GM12878 (cell line): ENCODE data around the gene P4HA1. TPM values are rescaled to one million over a fixed set of nuclear protein-coding genes. Genes with fewer than 3 reads are reported as not detected.

Experiments
- ATAC-seq: fragments of 200-7000 bp; cut with Tn5 transposase; 3 replicates; pipeline ENCODE4 v1.9.1; 2020; ENCODE audit warnings: mild to moderate bottlenecking, moderate library complexity
- BruUV-seq: library from RNA; stranded (reverse); fragments of 400-500 nt; replicated peaks from 2 replicates; lab custom pipeline; 2021; lab: Mats Ljungman, UMichigan
- CTCF ChIA-PET: fragments of 300-600 bp; sonication (Branson Sonifier 250); formaldehyde crosslinking; extraction: SDS; loops from one replicate; lab custom pipeline; 2021; ENCODE audit warnings: inconsistent platforms; lab: Yijun Ruan, JAX
- POLR2A ChIA-PET: fragments of 350-600 bp; formaldehyde crosslinking; extraction: SDS; loops from one replicate; lab custom pipeline; 2021; ENCODE audit warnings: inconsistent platforms; lab: Charles Lee
- RAD21 ChIA-PET: fragments of 300-600 bp; sonication (Branson Sonifier 250); formaldehyde crosslinking; loops from one replicate; lab custom pipeline; 2023; ENCODE audit warnings: antibody characterized with exemption; ENCODE audit not compliant: unreplicated experiment; lab: Charles Lee
- SMC1A ChIA-PET: fragments of 300-600 bp; sonication (Branson Sonifier 250); formaldehyde crosslinking; loops from one replicate; lab custom pipeline; 2023; ENCODE audit not compliant: unreplicated experiment, uncharacterized antibody; lab: Charles Lee
- DNase-seq: peaks from one replicate; pipeline ENCODE4 v3.0.0-alpha.2; 2011; ENCODE audit warnings: low read depth, low spot score
- FAIRE-seq: peaks from 3 replicates; lab custom pipeline; 2011; peaks lifted over from hg19 to GRCh38; lab: Jason Lieb, UNC
- H2AFZ ChIP-seq: 2 replicates; pipeline ENCODE4 v1.6.0; 2011; ENCODE audit warnings: low read depth, low read length, control low read depth; ENCODE audit not compliant: control insufficient read depth
- H3K27ac ChIP-seq: 2 replicates; pipeline ENCODE4 v1.5.1; 2011; ENCODE audit warnings: control low read depth; ENCODE audit not compliant: control insufficient read depth, insufficient read depth
- H3K27me3 ChIP-seq, 2 experiments: replicated peaks in 1 of 2; 2 replicates each; pipeline versions ENCODE4 v1.6.0 to v1.6.1; 2011; ENCODE audit warnings: low read length in 1 of 2; ENCODE audit not compliant: control insufficient read depth in 2 of 2, insufficient read depth in 2 of 2
- H3K36me3 ChIP-seq, 2 experiments: 2 replicates each; pipeline ENCODE4 v1.5.1; 2011; ENCODE audit warnings: low read length in 1 of 2; ENCODE audit not compliant: control insufficient read depth in 2 of 2, insufficient read depth in 2 of 2
- H3K4me1 ChIP-seq: 2 replicates; pipeline ENCODE4 v1.6.1; 2011; ENCODE audit warnings: mild to moderate bottlenecking, low read length, moderate library complexity, mixed read lengths; ENCODE audit not compliant: control insufficient read depth, insufficient read depth
- H3K4me2 ChIP-seq: 2 replicates; pipeline ENCODE4 v1.6.0; 2011; ENCODE audit warnings: control low read depth; ENCODE audit not compliant: control insufficient read depth, insufficient read depth
- H3K4me3 ChIP-seq: fragments of 200-600 bp; sonication (generic); 2 replicates; pipeline ENCODE4 v1.5.1; 2016
- H3K79me2 ChIP-seq: 2 replicates; pipeline ENCODE4 v1.6.0; 2011; ENCODE audit warnings: low read length; ENCODE audit not compliant: control insufficient read depth, insufficient read depth
- H3K9ac ChIP-seq: 2 replicates; pipeline ENCODE4 v1.8.0; 2011; ENCODE audit warnings: low read length, control low read depth, mixed read lengths; ENCODE audit not compliant: control insufficient read depth, insufficient read depth
- H3K9me3 ChIP-seq: replicated peaks from 3 replicates; pipeline ENCODE4 v1.5.1; 2011; ENCODE audit warnings: mild to moderate bottlenecking, low read length; ENCODE audit not compliant: control insufficient read depth, insufficient read depth
- H4K20me1 ChIP-seq: 2 replicates; pipeline ENCODE4 v1.6.0; 2011; ENCODE audit not compliant: control insufficient read depth, insufficient read depth
- ATF3 ChIP-seq: IDR thresholded peaks from 2 replicates; pipeline ENCODE4 v1.6.1; 2011; ENCODE audit warnings: low read depth, mild to moderate bottlenecking, low read length, moderate library complexity, borderline replicate concordance; ENCODE audit errors: extremely low read depth
- ATF7 ChIP-seq: fragments of 450-650 bp; IDR thresholded peaks from 2 replicates; pipeline ENCODE4 v1.6.1; 2016; ENCODE audit warnings: low read depth, mild to moderate bottlenecking
- CHD2 ChIP-seq: IDR thresholded peaks from 2 replicates; pipeline ENCODE4 v1.6.1; 2011; ENCODE audit warnings: low read depth, low read length, improper control_type of control experiment, borderline replicate concordance
- ELK1 ChIP-seq: IDR thresholded peaks from 2 replicates; pipeline ENCODE4 v1.6.1; 2012; ENCODE audit warnings: low read depth, low read length, improper control_type of control experiment
- GATAD2B ChIP-seq: fragments of 450-650 bp; conservative IDR thresholded peaks from 2 replicates; pipeline ENCODE4 v1.6.1; 2017; ENCODE audit warnings: low read depth, mild to moderate bottlenecking, moderate library complexity
- HDGF ChIP-seq: fragments of 450-650 bp; IDR thresholded peaks from 2 replicates; pipeline ENCODE4 v1.6.1; 2016; ENCODE audit warnings: antibody characterized with exemption
- IRF4 ChIP-seq: IDR thresholded peaks from 2 replicates; pipeline ENCODE4 v1.6.1; 2011; ENCODE audit warnings: low read depth, low read length
- KAT2A ChIP-seq: conservative IDR thresholded peaks from 2 replicates; pipeline ENCODE4 v1.6.1; 2011; ENCODE audit warnings: low read depth, low read length; ENCODE audit not compliant: control insufficient read depth
- KDM1A ChIP-seq: fragments of 200-600 bp; sonication (generic); IDR thresholded peaks from 2 replicates; pipeline ENCODE4 v1.6.1; 2016; ENCODE audit warnings: borderline replicate concordance
- MEF2A ChIP-seq: IDR thresholded peaks from 2 replicates; pipeline ENCODE4 v1.6.1; 2011; ENCODE audit warnings: low read depth, mild to moderate bottlenecking, low read length, moderate library complexity; ENCODE audit not compliant: insufficient read depth
- NBN ChIP-seq: fragments of 450-650 bp; IDR thresholded peaks from 2 replicates; pipeline ENCODE4 v1.6.1; 2016
- PAX5 ChIP-seq: IDR thresholded peaks from 2 replicates; pipeline ENCODE4 v1.6.1; 2011; ENCODE audit warnings: low read depth, low read length, borderline replicate concordance
- PRDM15 ChIP-seq: fragments of 450-650 bp; formaldehyde crosslinking; IDR thresholded peaks from 2 replicates; pipeline ENCODE4 v1.4.0; 2020; ENCODE audit warnings: mild to moderate bottlenecking, moderate library complexity
- RB1 ChIP-seq: fragments of 450-650 bp; formaldehyde crosslinking; IDR thresholded peaks from 2 replicates; pipeline ENCODE4 v1.6.1; 2017; ENCODE audit warnings: mild to moderate bottlenecking, borderline replicate concordance
- SIN3A ChIP-seq: IDR thresholded peaks from 2 replicates; pipeline ENCODE4 v1.6.1; 2012; ENCODE audit warnings: low read depth, low read length, improper control_type of control experiment
- SUZ12 ChIP-seq: fragments of 200-600 bp; sonication (generic); IDR thresholded peaks from one replicate; pipeline ENCODE4 v1.6.1; 2018; ENCODE audit warnings: antibody characterized with exemption, mild to moderate bottlenecking; ENCODE audit not compliant: unreplicated experiment
- TCF7 ChIP-seq: IDR thresholded peaks from 2 replicates; pipeline ENCODE4 v1.6.1; 2014; ENCODE audit warnings: antibody characterized with exemption, borderline replicate concordance
- USF2 ChIP-seq: IDR thresholded peaks from 2 replicates; pipeline ENCODE4 v1.6.1; 2011; ENCODE audit warnings: low read depth, low read length, improper control_type of control experiment, borderline replicate concordance
- ZNF24 ChIP-seq: fragments of 450-650 bp; IDR thresholded peaks from 2 replicates; pipeline ENCODE4 v1.6.1; 2017; ENCODE audit warnings: antibody characterized with exemption, mild to moderate bottlenecking
- WGBS: methylation state at CpG from one replicate; pipeline ENCODE4 v1.1.6; 2016; ENCODE audit warnings: low lambda C conversion rate; ENCODE audit not compliant: insufficient replicate concordance, insufficient coverage; ENCODE audit errors: missing lambda C conversion rate; 5-methylcytosine and 5-hydroxymethylcytosine counted together
- in situ Hi-C: fragments of 300-500 bp; cut with MboI; formaldehyde crosslinking; loops from 9 replicates; pipeline ENCODE4 v1.14.3; 2018; ENCODE audit warnings: mixed read lengths
- intact Hi-C: fragments of 100-400 bp; cut with micrococcal nuclease; formaldehyde crosslinking; loops from one replicate; pipeline ENCODE4 v1.14.2; 2022; ENCODE audit not compliant: unreplicated experiment
- polyA plus RNA-seq, 11 experiments: library from polyadenylated mRNA; depleted of rRNA in 4 of 11; unstranded in 6 of 11; stranded (reverse) in 5 of 11; fragments of >200 nt; fragmentation: Nextera tagmentation in 4 of 11; fragmentation: Illumina TruSeq in 1 of 11; extraction: Ambion mirVana in 4 of 11; extraction: Trizol in 1 of 11; gene quantifications; 1 replicate in 1 of 11; 2 replicates in 10 of 11; pipeline versions ENCODE4 v1.2.1 to v1.2.3, GENCODE V29; 2011 to 2016; ENCODE audit warnings: inconsistent platforms in 2 of 11, missing spikeins in 2 of 11, low read depth in 1 of 11
- total RNA-seq, 4 experiments: library from RNA; depleted of rRNA in 3 of 4; stranded (reverse); fragments of >200 nt in 3 of 4; fragmentation: Illumina TruSeq in 1 of 4; extraction: Trizol in 1 of 4; gene quantifications; 2 replicates each; pipeline versions ENCODE4 v1.2.1 to v1.2.3, GENCODE V29; 2013 to 2021

Gene P4HA1
- total and polyA plus RNA-seq, 10 of the 15 experiments (the other 5 are each of a cell fraction or from before 2014, with no cell fraction given), result 15.0 to 160 (median 24.1) TPM

- TF ChIP-seq USF2 (no peak), ZNF24 (no peak), HDGF (no peak)
- TF ChIP-seq, all 136 proteins: peak for 0
Measured at GRCh38 chr10:73126343-73126742, 29.7 kb upstream of the P4HA1 start (continued).

GRCh38 chr10:73119952-73120351, 23.3 kb upstream of the P4HA1 start:
- Histone ChIP-seq H4K20me1 (no peaks in the 10 kb centered on the region), H3K4me1 (peaks cover 20% of the 10 kb centered on the region), H3K27me3 (no peaks in the 10 kb centered on the region), H3K79me2 (no peaks in the 10 kb centered on the region), H3K9ac (no peak overlapping the region), H3K36me3 (peaks cover 0 to 8% of the 10 kb centered on the region in 2 experiments; a peak in 2 of 4 replicates), H3K4me2 (no peak overlapping the region), H3K27ac (0 out of 2 replicates have a peak overlapping the region, but pooled peaks have one; percentile 43), H3K9me3 (no peaks in the 10 kb centered on the region), H2AFZ (no peak overlapping the region), H3K4me3 (no peak overlapping the region)
- ChIA-PET POLR2A (interaction anchor here (0.6 to 1.0 kb wide), 3 partner anchors 9 to 281 kb away, joined by 3 to 5 read pairs (median 4); partner anchors contain the start of gene NUDT13), RAD21 (interaction anchor here (1.4 kb wide), 1 partner anchor 26 kb away, joined by 3 read pairs; no protein-coding TSS in a partner anchor), CTCF (no interaction called here), SMC1A (interaction anchor here (1.4 kb wide), 1 partner anchor 10 kb away, joined by 3 read pairs; the partner anchor contains the start of gene NUDT13)
- 94% methylated on average over 4 of the region's 4 CpGs for WGBS
- in situ Hi-C loops, result no loop called here
- FAIRE-seq, result no peak
- no TSS peak for BruUV-seq
- DNase-seq, result no peak
- intact Hi-C loops, result no loop called here
- no peak for ATAC-seq
- TF ChIP-seq TCF7 (no peak), PRDM15 (no peak), KDM1A (no peak), CHD2 (no peak), ATF7 (no peak), KAT2A (no peak), SUZ12 (no peak), MEF2A (no peak), RB1 (no peak), SIN3A (no peak), ELK1 (no peak), IRF4 (no peak), GATAD2B (no peak), ATF3 (no peak), PAX5 (no peak), NBN (no peak)
